Measurements from ENCODE around the gene AK9.
"Not testable (repeated sequence)": the region's sequence is repeated elsewhere in the genome, so short reads cannot be mapped to it uniquely, and the experiment has no call there.

The AK9 gene

GRCh38 chr6:109714166-109714565, 23.2 kb upstream of the AK9 start:
- no peak for ATAC-seq (ENCODE audit: insufficient read depth, low read depth)
- no peaks in the 10 kb centered on the region for H3K36me3 ChIP-seq (ENCODE audit: insufficient read depth, low read length)
- H3K27ac ChIP-seq (ENCODE audit: low read length), result no peak overlapping the region
- H3K27me3 ChIP-seq (ENCODE audit: insufficient read depth, low read length, poor library complexity), result no peaks in the 10 kb centered on the region
- H3K79me2 ChIP-seq (ENCODE audit: insufficient read depth, low read length), result no peaks in the 10 kb centered on the region
- DNase-seq, result no peak
- no peak overlapping the region for H3K4me2 ChIP-seq (ENCODE audit: insufficient read depth, low read length)
- H4K20me1 ChIP-seq (ENCODE audit: insufficient read depth, low read length), result peaks cover 14% of the 10 kb centered on the region; the same call in 1 of the 2 replicates
- H3K4me3 ChIP-seq (ENCODE audit: low read depth in 1 of 2, low read length in 2 of 2), result no peak overlapping the region
- TF ChIP-seq EZH2 (IDR thresholded peaks at IDR 0.05; ENCODE audit: borderline replicate concordance, low read depth, low read length, severe bottlenecking), result no peak
- TF ChIP-seq, protein P1, sequence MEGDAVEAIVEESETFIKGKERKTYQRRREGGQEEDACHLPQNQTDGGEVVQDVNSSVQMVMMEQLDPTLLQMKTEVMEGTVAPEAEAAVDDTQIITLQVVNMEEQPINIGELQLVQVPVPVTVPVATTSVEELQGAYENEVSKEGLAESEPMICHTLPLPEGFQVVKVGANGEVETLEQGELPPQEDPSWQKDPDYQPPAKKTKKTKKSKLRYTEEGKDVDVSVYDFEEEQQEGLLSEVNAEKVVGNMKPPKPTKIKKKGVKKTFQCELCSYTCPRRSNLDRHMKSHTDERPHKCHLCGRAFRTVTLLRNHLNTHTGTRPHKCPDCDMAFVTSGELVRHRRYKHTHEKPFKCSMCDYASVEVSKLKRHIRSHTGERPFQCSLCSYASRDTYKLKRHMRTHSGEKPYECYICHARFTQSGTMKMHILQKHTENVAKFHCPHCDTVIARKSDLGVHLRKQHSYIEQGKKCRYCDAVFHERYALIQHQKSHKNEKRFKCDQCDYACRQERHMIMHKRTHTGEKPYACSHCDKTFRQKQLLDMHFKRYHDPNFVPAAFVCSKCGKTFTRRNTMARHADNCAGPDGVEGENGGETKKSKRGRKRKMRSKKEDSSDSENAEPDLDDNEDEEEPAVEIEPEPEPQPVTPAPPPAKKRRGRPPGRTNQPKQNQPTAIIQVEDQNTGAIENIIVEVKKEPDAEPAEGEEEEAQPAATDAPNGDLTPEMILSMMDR (IDR thresholded peaks at IDR 0.05; ENCODE audit: borderline replicate concordance, extremely low read depth, low read length, poor library complexity, severe bottlenecking), result no peak
- H3K9me3 ChIP-seq (ENCODE audit: insufficient read depth, low read length, severe bottlenecking), result no peaks in the 10 kb centered on the region
- no peaks in the 10 kb centered on the region for H3K4me1 ChIP-seq (ENCODE audit: insufficient read depth, low read length)
- H3K9ac ChIP-seq (ENCODE audit: low read depth, low read length), result no peak overlapping the region
- no peak overlapping the region for H2AFZ ChIP-seq (ENCODE audit: low read depth, low read length)

DNA sequence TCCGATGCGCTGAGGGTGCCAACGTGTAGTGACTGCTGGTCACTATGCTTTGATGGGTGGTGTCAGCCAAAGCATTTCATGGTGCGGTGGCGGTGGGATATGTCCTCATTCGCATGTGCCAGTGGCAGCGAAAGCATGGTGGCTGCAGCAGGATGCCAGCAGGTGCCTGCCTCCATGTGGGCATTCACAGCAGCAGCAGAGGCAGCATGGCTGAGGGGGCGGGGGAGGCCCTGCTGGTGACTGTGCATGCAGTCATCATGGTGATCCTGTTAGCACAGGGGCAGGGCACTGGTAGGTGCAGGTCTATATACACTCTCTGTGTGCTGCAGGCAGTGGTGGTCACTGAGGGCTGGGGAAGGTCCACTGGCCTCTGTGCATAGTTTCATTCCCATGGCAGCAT, 22.1 kb upstream of the AK9 start:
- Histone ChIP-seq H3K4me2 (ENCODE audit: insufficient read depth, low read length) (no peak overlapping the region), H3K4me1 (ENCODE audit: insufficient read depth, low read length) (no peaks in the 10 kb centered on the region), H4K20me1 (ENCODE audit: insufficient read depth, low read length) (peaks cover 14% of the 10 kb centered on the region; the same call in 1 of the 2 replicates), H3K27ac (ENCODE audit: low read length) (no peak overlapping the region), H3K9me3 (ENCODE audit: insufficient read depth, low read length, severe bottlenecking) (no peaks in the 10 kb centered on the region), H2AFZ (ENCODE audit: low read depth, low read length) (no peak overlapping the region), H3K27me3 (ENCODE audit: insufficient read depth, low read length, poor library complexity) (no peaks in the 10 kb centered on the region), H3K79me2 (ENCODE audit: insufficient read depth, low read length) (no peaks in the 10 kb centered on the region), H3K4me3 (ENCODE audit: low read depth in 1 of 2, low read length in 2 of 2) (no peak overlapping the region), H3K9ac (ENCODE audit: low read depth, low read length) (no peak overlapping the region), H3K36me3 (ENCODE audit: insufficient read depth, low read length) (no peaks in the 10 kb centered on the region)
- DNase-seq (no peak), ATAC-seq (ENCODE audit: insufficient read depth, low read depth) (no peak)
- no peak for TF ChIP-seq EZH2 (IDR thresholded peaks at IDR 0.05; ENCODE audit: borderline replicate concordance, low read depth, low read length, severe bottlenecking)
- TF ChIP-seq, protein P1 (IDR thresholded peaks at IDR 0.05; ENCODE audit: borderline replicate concordance, extremely low read depth, low read length, poor library complexity, severe bottlenecking), result no peak

GRCh38 chr6:109708099-109708498, 17.1 kb upstream of the AK9 start:
- H2AFZ ChIP-seq (ENCODE audit: low read depth, low read length); H3K4me1 ChIP-seq (ENCODE audit: insufficient read depth, low read length); H3K9me3 ChIP-seq (ENCODE audit: insufficient read depth, low read length, severe bottlenecking); H4K20me1 ChIP-seq (ENCODE audit: insufficient read depth, low read length); H3K27me3 ChIP-seq (ENCODE audit: insufficient read depth, low read length, poor library complexity); H3K4me3 ChIP-seq (ENCODE audit: low read depth in 1 of 2, low read length in 2 of 2); H3K79me2 ChIP-seq (ENCODE audit: insufficient read depth, low read length); ATAC-seq (ENCODE audit: insufficient read depth, low read depth); H3K27ac ChIP-seq (ENCODE audit: low read length); DNase-seq; H3K9ac ChIP-seq (ENCODE audit: low read depth, low read length); H3K4me2 ChIP-seq (ENCODE audit: insufficient read depth, low read length); H3K36me3 ChIP-seq (ENCODE audit: insufficient read depth, low read length): not testable (repeated sequence)

GRCh38 chr6:109706513-109706912, 15.5 kb upstream of the AK9 start:
- TF ChIP-seq EZH2 (IDR thresholded peaks at IDR 0.05; ENCODE audit: borderline replicate concordance, low read depth, low read length, severe bottlenecking), result no peak
- DNase-seq (no peak), ATAC-seq (ENCODE audit: insufficient read depth, low read depth) (no peak)
- H3K36me3 ChIP-seq (ENCODE audit: insufficient read depth, low read length), result no peaks in the 10 kb centered on the region
- H3K27me3 ChIP-seq (ENCODE audit: insufficient read depth, low read length, poor library complexity), result no peaks in the 10 kb centered on the region
- no peak overlapping the region for H3K4me3 ChIP-seq (ENCODE audit: low read depth in 1 of 2, low read length in 2 of 2)
- no peak overlapping the region for H3K27ac ChIP-seq (ENCODE audit: low read length)
- H3K79me2 ChIP-seq (ENCODE audit: insufficient read depth, low read length), result no peaks in the 10 kb centered on the region
- no peaks in the 10 kb centered on the region for H3K9me3 ChIP-seq (ENCODE audit: insufficient read depth, low read length, severe bottlenecking)
- H2AFZ ChIP-seq (ENCODE audit: low read depth, low read length), result no peak overlapping the region
- no peak overlapping the region for H3K4me2 ChIP-seq (ENCODE audit: insufficient read depth, low read length)
- 0 out of 2 replicates have a peak, but pooled peaks cover 3% of the 10 kb centered on the region for H4K20me1 ChIP-seq (ENCODE audit: insufficient read depth, low read length)
- no peak overlapping the region for H3K9ac ChIP-seq (ENCODE audit: low read depth, low read length)
- H3K4me1 ChIP-seq (ENCODE audit: insufficient read depth, low read length), result no peaks in the 10 kb centered on the region

Measured in DND-41 (cell line).